Activated CD8-positive, alpha-beta T cell treated with anti-CD3 and anti-CD28 coated beads for 36 hours (primary cell): Measurements from ENCODE around the gene ZCWPW1. TPM values are rescaled to one million over a fixed set of nuclear protein-coding genes. Genes with fewer than 3 reads are reported as not detected.
"Not testable (repeated sequence)": the region's sequence is repeated elsewhere in the genome, so short reads cannot be mapped to it uniquely, and the experiment has no call there.

Experiments used
- ATAC-seq: fragments of 200-7000 bp; cut with Tn5 transposase; one replicate; pipeline ENCODE4 v1.10.0; 2021; ENCODE audit warnings: mild to moderate bottlenecking, moderate library complexity
- CTCF ChIA-PET: fragments of 350-600 bp; sonication (Branson Sonifier 250); formaldehyde crosslinking; loops from one replicate; lab custom pipeline; 2021; ENCODE audit warnings: antibody characterized with exemption; lab: Charles Lee
- POLR2A ChIA-PET: fragments of 350-600 bp; sonication (Branson Sonifier 250); formaldehyde crosslinking; loops from one replicate; lab custom pipeline; 2021; ENCODE audit warnings: antibody characterized with exemption; lab: Charles Lee
- DNase-seq: peaks from one replicate; pipeline ENCODE4 v3.0.0-alpha.2; 2020
- H3K27ac Mint-ChIP-seq: one replicate; pipeline ENCODE4 v1.8.0; 2021; ENCODE audit warnings: mild to moderate bottlenecking, mixed read lengths
- H3K27me3 Mint-ChIP-seq: one replicate; pipeline ENCODE4 v1.8.0; 2021; ENCODE audit warnings: mixed read lengths
- H3K36me3 Mint-ChIP-seq: one replicate; pipeline ENCODE4 v1.8.0; 2021; ENCODE audit warnings: low read depth, mixed read lengths
- H3K4me1 Mint-ChIP-seq: one replicate; pipeline ENCODE4 v1.8.0; 2021; ENCODE audit warnings: low read depth, mixed read lengths
- H3K4me3 Mint-ChIP-seq: one replicate; pipeline ENCODE4 v1.8.0; 2021; ENCODE audit warnings: mild to moderate bottlenecking, moderate library complexity, mixed read lengths
- H3K9me3 Mint-ChIP-seq: one replicate; pipeline ENCODE4 v1.8.0; 2021; ENCODE audit warnings: mixed read lengths
- intact Hi-C: fragments of 100-400 bp; cut with micrococcal nuclease; formaldehyde crosslinking; loops from one replicate; pipeline ENCODE4 v1.10.0; 2022
- total RNA-seq, 2 experiments: library from RNA; stranded (reverse); gene quantifications; one replicate each; pipeline ENCODE4 v1.2.3, GENCODE V29; 2021
- TF ChIP-seq, protein P1 (sequence below): fragments of 200-600 bp; IDR thresholded peaks from one replicate; pipeline ENCODE4 v1.8.0; 2022; ENCODE audit warnings: antibody characterized with exemption, mild to moderate bottlenecking

Gene ZCWPW1
- total RNA-seq, 2 experiments from 2014 or later = 2.5 to 3.6 TPM

GRCh38 chr7:100380196-100380595, 48.3 kb downstream of the ZCWPW1 start:
- Mint-ChIP-seq H3K4me1 (peaks cover 9% of the 10 kb centered on the region), H3K36me3 (no peaks in the 10 kb centered on the region), H3K4me3 (no peak overlapping the region), H3K27me3 (no peaks in the 10 kb centered on the region), H3K27ac (no peak overlapping the region), H3K9me3 (no peaks in the 10 kb centered on the region)
- CTCF ChIA-PET = interaction anchor here (6.3 kb wide), 1 partner anchor 28 kb away, joined by 36 read pairs; no protein-coding TSS in a partner anchor
- no peak for ATAC-seq
- intact Hi-C loops = no loop called here
- TF ChIP-seq, protein P1, sequence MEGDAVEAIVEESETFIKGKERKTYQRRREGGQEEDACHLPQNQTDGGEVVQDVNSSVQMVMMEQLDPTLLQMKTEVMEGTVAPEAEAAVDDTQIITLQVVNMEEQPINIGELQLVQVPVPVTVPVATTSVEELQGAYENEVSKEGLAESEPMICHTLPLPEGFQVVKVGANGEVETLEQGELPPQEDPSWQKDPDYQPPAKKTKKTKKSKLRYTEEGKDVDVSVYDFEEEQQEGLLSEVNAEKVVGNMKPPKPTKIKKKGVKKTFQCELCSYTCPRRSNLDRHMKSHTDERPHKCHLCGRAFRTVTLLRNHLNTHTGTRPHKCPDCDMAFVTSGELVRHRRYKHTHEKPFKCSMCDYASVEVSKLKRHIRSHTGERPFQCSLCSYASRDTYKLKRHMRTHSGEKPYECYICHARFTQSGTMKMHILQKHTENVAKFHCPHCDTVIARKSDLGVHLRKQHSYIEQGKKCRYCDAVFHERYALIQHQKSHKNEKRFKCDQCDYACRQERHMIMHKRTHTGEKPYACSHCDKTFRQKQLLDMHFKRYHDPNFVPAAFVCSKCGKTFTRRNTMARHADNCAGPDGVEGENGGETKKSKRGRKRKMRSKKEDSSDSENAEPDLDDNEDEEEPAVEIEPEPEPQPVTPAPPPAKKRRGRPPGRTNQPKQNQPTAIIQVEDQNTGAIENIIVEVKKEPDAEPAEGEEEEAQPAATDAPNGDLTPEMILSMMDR = no peak
- POLR2A ChIA-PET = no interaction called here
- no peak for DNase-seq

- Mint-ChIP-seq H3K9me3 (no peaks in the 10 kb centered on the region), H3K36me3 (no peaks in the 10 kb centered on the region), H3K4me1 (peaks cover 22% of the 10 kb centered on the region), H3K4me3 (no peak overlapping the region), H3K27me3 (no peaks in the 10 kb centered on the region), H3K27ac (no peak overlapping the region)
- no peak for DNase-seq
- no peak for ATAC-seq
- ChIA-PET CTCF (no interaction called here), POLR2A (no interaction called here)
- intact Hi-C loops = no loop called here
- TF ChIP-seq, protein P1 = no peak
Measured at GRCh38 chr7:100378114-100378755, 50.3 kb downstream of the ZCWPW1 start.

GRCh38 chr7:100376066-100376465, 52.4 kb downstream of the ZCWPW1 start:
- no peak overlapping the region for H3K4me3 Mint-ChIP-seq
- H3K27ac Mint-ChIP-seq = no peak overlapping the region
- DNase-seq (no peak), ATAC-seq (no peak)
- no peaks in the 10 kb centered on the region for H3K9me3 Mint-ChIP-seq
- ChIA-PET CTCF (no interaction called here), POLR2A (no interaction called here)
- no peaks in the 10 kb centered on the region for H3K27me3 Mint-ChIP-seq
- intact Hi-C loops = no loop called here
- H3K4me1 Mint-ChIP-seq = peaks cover 28% of the 10 kb centered on the region
- H3K36me3 Mint-ChIP-seq = peaks cover 2% of the 10 kb centered on the region
- TF ChIP-seq, protein P1 = no peak

DNA sequence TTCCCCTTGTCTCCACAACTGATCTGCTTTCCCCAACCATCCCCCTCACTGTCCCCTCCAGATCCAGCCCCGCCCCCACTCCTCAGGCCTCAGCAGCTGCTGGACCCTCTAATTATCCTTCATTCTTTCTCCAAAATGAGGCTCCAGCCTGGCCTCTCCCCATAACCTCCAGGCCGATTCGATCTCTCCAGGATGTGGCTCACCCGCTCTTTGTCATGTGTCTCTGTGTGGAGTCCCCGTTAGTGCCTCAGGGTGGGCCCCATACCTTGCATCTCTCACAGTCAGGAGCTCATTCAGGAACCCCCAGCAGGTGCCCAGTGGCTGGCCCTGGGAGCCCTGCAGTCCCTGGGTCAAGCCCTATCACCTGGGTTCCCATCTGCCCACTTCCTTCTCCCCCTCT, 53.9 kb downstream of the ZCWPW1 start:
- no peaks in the 10 kb centered on the region for H3K27me3 Mint-ChIP-seq

DNA sequence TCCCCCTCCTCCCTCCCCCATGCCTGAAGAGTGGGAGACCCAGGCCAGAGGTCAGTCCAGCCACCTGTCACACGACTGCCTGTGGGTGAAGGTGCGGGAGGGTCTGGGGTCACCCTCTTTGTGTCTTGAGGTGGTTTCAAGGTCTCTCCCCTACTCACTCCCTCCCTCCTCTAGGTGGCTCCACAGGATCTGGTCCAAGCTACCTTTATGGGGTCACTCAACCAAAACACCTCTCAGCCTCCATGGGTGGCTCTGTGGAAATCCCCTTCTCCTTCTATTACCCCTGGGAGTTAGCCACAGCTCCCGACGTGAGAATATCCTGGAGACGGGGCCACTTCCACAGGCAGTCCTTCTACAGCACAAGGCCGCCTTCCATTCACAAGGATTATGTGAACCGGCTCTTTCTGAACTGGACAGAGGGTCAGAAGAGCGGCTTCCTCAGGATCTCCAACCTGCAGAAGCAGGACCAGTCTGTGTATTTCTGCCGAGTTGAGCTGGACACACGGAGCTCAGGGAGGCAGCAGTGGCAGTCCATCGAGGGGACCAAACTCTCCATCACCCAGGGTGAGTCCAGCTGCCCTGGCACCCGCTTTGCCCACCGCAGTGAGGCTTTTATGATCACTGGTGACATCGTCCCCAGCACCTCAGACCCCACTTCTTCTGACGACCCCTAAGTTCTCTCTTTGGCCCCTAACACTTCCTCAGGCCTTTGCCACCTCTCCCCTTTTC, 54.5 kb downstream of the ZCWPW1 start:
- DNase-seq, H3K9me3 Mint-ChIP-seq, H3K36me3 Mint-ChIP-seq, intact Hi-C loops, ATAC-seq, H3K27me3 Mint-ChIP-seq, H3K4me3 Mint-ChIP-seq: not testable (repeated sequence)
- ChIA-PET CTCF (interaction anchor here (0.7 kb wide), 1 partner anchor 34 kb away, joined by 3 read pairs; no protein-coding TSS in a partner anchor), POLR2A (interaction anchor here (1.2 to 1.3 kb wide), 2 partner anchors 9 to 18 kb away, joined by 3 to 5 read pairs; no protein-coding TSS in a partner anchor)
- peak overlapping the region; percentile 50 for H3K27ac Mint-ChIP-seq
- peaks cover 30% of the 10 kb centered on the region for H3K4me1 Mint-ChIP-seq

More for the DNA sequence above, 53.9 kb downstream of the ZCWPW1 start:
- Mint-ChIP-seq H3K9me3 (no peaks in the 10 kb centered on the region), H3K4me3 (no peak overlapping the region), H3K36me3 (peaks cover 3% of the 10 kb centered on the region), H3K27ac (peak overlapping the region; percentile 49), H3K4me1 (peaks cover 29% of the 10 kb centered on the region)
- intact Hi-C loops = no loop called here
- peak; percentile 62 for DNase-seq
- POLR2A ChIA-PET = interaction anchor here (1.2 to 1.3 kb wide), 2 partner anchors 9 to 17 kb away, joined by 3 to 5 read pairs; no protein-coding TSS in a partner anchor
- peak; percentile 64 for ATAC-seq
- TF ChIP-seq, protein P1 = no peak
- CTCF ChIA-PET = interaction anchor here (0.7 kb wide), 1 partner anchor 33 kb away, joined by 3 read pairs; no protein-coding TSS in a partner anchor
